Mucosa of rectum (tissue), 2 donors: Measurements from ENCODE around the gene CD276.

Experiments used
- H3K27ac ChIP-seq, 2 donors: one replicate each; pipeline ENCODE4 v1.7.0; 2013; ENCODE audit warnings: inconsistent platforms in 2 of 2, low read depth in 2 of 2, low read length in 2 of 2
- H3K27me3 ChIP-seq, 2 donors: one replicate each; pipeline ENCODE4 v1.7.0; 2013; ENCODE audit warnings: low read length in 2 of 2; ENCODE audit not compliant: control insufficient read depth in 2 of 2, insufficient read depth in 2 of 2
- H3K36me3 ChIP-seq, 2 donors: one replicate each; pipeline ENCODE4 v1.7.0; 2013; ENCODE audit warnings: low read length in 2 of 2; ENCODE audit not compliant: control insufficient read depth in 2 of 2, insufficient read depth in 2 of 2
- H3K4me1 ChIP-seq, 2 donors: one replicate each; pipeline ENCODE4 v1.7.0; 2013; ENCODE audit warnings: low read length in 2 of 2, mild to moderate bottlenecking in 1 of 2; ENCODE audit not compliant: control insufficient read depth in 2 of 2, insufficient read depth in 2 of 2
- H3K4me3 ChIP-seq, 2 donors: one replicate each; pipeline ENCODE4 v1.7.0; 2013; ENCODE audit warnings: low read length in 2 of 2
- H3K9ac ChIP-seq, 2 donors: one replicate each; pipeline ENCODE4 v1.7.0; 2013; ENCODE audit warnings: low read length in 2 of 2, low read depth in 1 of 2, mild to moderate bottlenecking in 1 of 2
- H3K9me3 ChIP-seq, 2 donors: one replicate each; pipeline ENCODE4 v1.7.0; 2013; ENCODE audit warnings: low read length in 2 of 2; ENCODE audit not compliant: control insufficient read depth in 2 of 2
- donor health status: healthy.
- donor health status: Normal muscosa, but diverticular disease.

CD276 gene

GRCh38 chr15:73751511-73751898 lies 67.3 kb downstream of the CD276 start:
- Histone ChIP-seq H3K27me3 (peaks cover 10 to 31% of the 10 kb centered on the region in 2 donors), H3K9me3 (no peaks in the 10 kb centered on the region), H3K27ac (no peak overlapping the region), H3K9ac (no peak overlapping the region), H3K36me3 (no peaks in the 10 kb centered on the region), H3K4me1 (no peaks in the 10 kb centered on the region), H3K4me3 (no peak overlapping the region)

- peak overlapping the region in 1 of 2 donors; percentile 16 for H3K9ac ChIP-seq
- no peaks in the 10 kb centered on the region for H3K4me1 ChIP-seq
- no peaks in the 10 kb centered on the region for H3K9me3 ChIP-seq
- peaks cover 10 to 31% of the 10 kb centered on the region in 2 donors for H3K27me3 ChIP-seq
- no peaks in the 10 kb centered on the region for H3K36me3 ChIP-seq
- H3K27ac ChIP-seq = no peak overlapping the region
- peak overlapping the region; percentile 22 to 48 for H3K4me3 ChIP-seq
Measured at GRCh38 chr15:73751899-73752805, 68.0 kb downstream of the CD276 start.

GRCh38 chr15:73752806-73753193 lies 68.6 kb downstream of the CD276 start:
- Histone ChIP-seq H3K4me1 (no peaks in the 10 kb centered on the region), H3K9ac (no peak overlapping the region), H3K4me3 (peak overlapping the region; percentile 22 to 48), H3K27me3 (peaks cover 10 to 31% of the 10 kb centered on the region in 2 donors), H3K9me3 (no peaks in the 10 kb centered on the region), H3K27ac (no peak overlapping the region), H3K36me3 (no peaks in the 10 kb centered on the region)

- Histone ChIP-seq H3K27me3 (peaks cover 10 to 34% of the 10 kb centered on the region in 2 donors), H3K4me3 (peak within 1 kb of the TSS; percentile 22 to 48), H3K27ac (no peak within 1 kb of the TSS), H3K36me3 (no peaks in the 10 kb centered on the region), H3K4me1 (no peaks in the 10 kb centered on the region), H3K9me3 (no peaks in the 10 kb centered on the region), H3K9ac (peak within 1 kb of the TSS in 1 of 2 donors; percentile 16)
Measured at GRCh38 chr15:73753250-73754130, 69.3 kb downstream of the CD276 start, which contains the start of gene INSYN1. INSYN1 (minus strand) TSS chr15:73753351; CDS start chr15:73751130, 2,221 bp downstream.

- Histone ChIP-seq H3K36me3 (no peaks in the 10 kb centered on the region), H3K27ac (no peak overlapping the region), H3K9me3 (no peaks in the 10 kb centered on the region), H3K4me3 (no peak overlapping the region), H3K4me1 (no peaks in the 10 kb centered on the region), H3K9ac (no peak overlapping the region), H3K27me3 (peaks cover 8 to 36% of the 10 kb centered on the region in 2 donors)
Measured at GRCh38 chr15:73754461-73754860, 70.3 kb downstream of the CD276 start.

GRCh38 chr15:73755481-73755880 lies 71.3 kb downstream of the CD276 start:
- H3K36me3 ChIP-seq = no peaks in the 10 kb centered on the region
- H3K4me3 ChIP-seq = no peak overlapping the region
- H3K27ac ChIP-seq = no peak overlapping the region
- H3K27me3 ChIP-seq = peaks cover 11 to 31% of the 10 kb centered on the region in 2 donors
- H3K9ac ChIP-seq = no peak overlapping the region
- no peaks in the 10 kb centered on the region for H3K9me3 ChIP-seq
- no peaks in the 10 kb centered on the region for H3K4me1 ChIP-seq

- Histone ChIP-seq H3K9ac (no peak overlapping the region), H3K36me3 (no peaks in the 10 kb centered on the region), H3K27me3 (peaks cover 11 to 28% of the 10 kb centered on the region in 2 donors), H3K27ac (no peak overlapping the region), H3K4me1 (no peaks in the 10 kb centered on the region), H3K9me3 (no peaks in the 10 kb centered on the region), H3K4me3 (no peak overlapping the region)
Measured at GRCh38 chr15:73755946-73756345, 71.8 kb downstream of the CD276 start.

GRCh38 chr15:73756390-73756789 lies 72.2 kb downstream of the CD276 start:
- Histone ChIP-seq H3K9me3 (no peaks in the 10 kb centered on the region), H3K36me3 (no peaks in the 10 kb centered on the region), H3K9ac (no peak overlapping the region), H3K4me1 (no peaks in the 10 kb centered on the region), H3K4me3 (no peak overlapping the region), H3K27ac (no peak overlapping the region), H3K27me3 (peaks cover 10 to 26% of the 10 kb centered on the region in 2 donors)

- Histone ChIP-seq H3K9me3 (no peaks in the 10 kb centered on the region), H3K27ac (no peak overlapping the region), H3K27me3 (peaks cover 8 to 24% of the 10 kb centered on the region in 2 donors)
Measured at GRCh38 chr15:73756947-73757513, 72.8 kb downstream of the CD276 start.

More at GRCh38 chr15:73756947-73757513, 72.8 kb downstream of the CD276 start:
- no peak overlapping the region for H3K4me3 ChIP-seq
- H3K4me1 ChIP-seq = no peaks in the 10 kb centered on the region
- no peak overlapping the region for H3K9ac ChIP-seq
- H3K36me3 ChIP-seq = no peaks in the 10 kb centered on the region
